Limb (tissue), 2 donors: ENCODE data around the gene CNPY1.
"Not testable (repeated sequence)": the region's sequence is repeated elsewhere in the genome, so short reads cannot be mapped to it uniquely, and the experiment has no call there.

Source experiments
- DNase-seq, 2 donors: peaks; one replicate each; pipeline ENCODE4 v3.0.0-alpha.2; 2016; ENCODE audit errors: extremely low spot score in 2 of 2

The CNPY1 gene

DNA sequence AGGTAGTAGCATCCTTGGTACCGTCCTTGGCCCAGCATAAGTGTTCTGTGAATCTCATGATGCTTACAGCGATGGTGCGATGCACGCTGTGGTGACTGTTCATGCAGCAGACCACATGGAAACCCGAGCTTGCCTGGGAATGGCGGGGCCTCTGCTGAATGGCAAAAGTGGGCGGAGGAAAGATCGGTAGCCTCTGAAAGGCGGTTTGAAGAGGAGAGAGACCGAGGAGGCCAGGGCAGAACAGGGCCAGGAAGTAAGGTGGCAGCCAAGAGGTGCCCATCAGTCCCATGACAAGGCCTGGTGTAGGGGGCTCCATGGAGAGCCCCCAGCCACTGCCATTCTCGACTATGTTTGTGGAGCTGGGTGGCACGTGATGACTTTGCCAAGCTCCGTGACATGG is 33.2 kb upstream of the CNPY1 start:
- no peak for DNase-seq

DNA sequence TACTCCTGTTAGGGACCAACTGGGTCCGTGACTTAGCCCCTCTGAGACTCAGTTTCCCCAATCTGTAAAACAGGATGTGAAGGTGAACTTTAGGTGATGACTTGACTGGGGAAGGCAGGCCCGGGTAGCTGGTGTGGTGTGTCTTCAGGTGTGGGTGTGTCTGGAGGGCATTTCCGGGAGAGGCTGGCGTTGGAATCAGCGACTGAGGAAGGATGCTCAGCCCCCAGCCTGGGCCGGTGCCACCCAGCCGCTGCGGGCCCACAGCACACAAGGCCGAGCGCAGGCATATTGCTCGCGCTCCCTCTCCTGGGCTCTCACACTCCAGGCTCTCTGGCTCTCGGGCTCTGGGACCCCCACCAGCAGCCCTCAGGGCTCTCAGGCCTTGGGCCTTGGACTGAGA is 31.7 kb upstream of the CNPY1 start:
- no peak for DNase-seq

DNA sequence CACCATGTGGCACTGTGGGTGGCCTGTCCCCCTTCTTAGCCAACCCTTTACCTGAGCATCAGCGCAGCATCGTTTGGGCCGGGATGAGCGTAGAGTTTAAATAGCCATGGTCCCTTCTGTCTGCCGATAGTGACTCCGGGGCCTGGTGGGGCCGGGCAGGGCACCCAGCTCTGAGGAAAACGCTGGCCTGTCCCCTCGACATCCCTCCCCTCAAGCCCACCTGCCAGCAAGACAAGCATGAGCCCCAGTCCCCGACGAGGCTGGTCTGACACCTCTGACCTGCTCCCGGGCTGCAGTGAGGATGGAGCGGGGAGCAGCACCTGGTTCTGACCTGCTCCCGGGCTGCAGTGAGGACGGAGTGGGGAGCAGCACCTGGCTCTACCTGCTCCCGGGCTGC is 31.1 kb upstream of the CNPY1 start:
- no peak for DNase-seq

DNA sequence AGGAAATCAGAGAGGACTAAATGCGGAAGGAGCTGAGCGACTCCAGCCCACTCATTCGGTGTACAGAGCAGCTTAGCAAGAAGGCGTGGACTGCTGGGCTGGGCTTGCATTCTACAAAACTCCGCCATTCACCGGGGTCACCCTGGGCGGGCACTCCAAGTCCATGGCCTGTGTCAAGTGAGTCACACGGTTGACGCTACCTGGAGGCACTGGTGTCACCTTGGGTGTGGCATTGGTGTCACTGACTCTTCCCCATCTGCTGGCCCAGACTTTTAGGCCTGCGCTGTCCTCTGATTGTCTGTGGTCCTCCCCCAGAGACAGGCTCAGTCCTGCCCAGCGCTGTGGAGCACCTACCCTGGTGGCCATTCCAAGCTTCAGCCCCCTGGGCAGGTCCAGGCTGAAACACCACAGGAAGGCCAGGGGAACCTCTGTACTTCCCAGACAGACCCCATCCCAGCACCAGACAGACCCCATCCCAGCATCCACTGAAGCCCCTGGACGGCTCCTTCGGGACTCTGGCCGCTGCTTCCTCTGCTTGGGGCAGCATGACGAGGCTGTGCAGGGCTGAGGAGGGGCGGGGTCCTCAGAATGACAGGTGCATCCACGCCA is 30.6 kb upstream of the CNPY1 start:
- DNase-seq = no peak

DNA sequence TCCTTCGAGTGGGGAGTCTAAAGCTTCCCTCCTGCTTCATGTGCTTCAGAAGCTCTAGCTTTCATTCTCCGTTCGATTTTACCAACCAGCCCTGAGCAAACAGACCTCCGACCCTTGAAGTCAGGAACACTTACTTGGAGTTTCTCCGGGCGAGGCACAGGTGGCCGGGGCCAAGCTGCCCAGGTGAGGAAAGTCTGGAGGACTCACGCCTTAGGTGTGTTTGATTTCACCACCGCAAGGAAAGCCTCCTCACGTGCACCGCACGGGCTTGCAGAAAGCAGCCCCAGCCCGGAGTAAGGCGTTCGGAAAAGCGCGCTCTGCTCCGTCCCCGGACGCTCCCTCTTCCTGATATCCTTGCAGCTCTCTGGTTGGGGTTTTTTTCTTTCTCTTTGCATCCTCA is 30.1 kb upstream of the CNPY1 start:
- no peak for DNase-seq

DNA sequence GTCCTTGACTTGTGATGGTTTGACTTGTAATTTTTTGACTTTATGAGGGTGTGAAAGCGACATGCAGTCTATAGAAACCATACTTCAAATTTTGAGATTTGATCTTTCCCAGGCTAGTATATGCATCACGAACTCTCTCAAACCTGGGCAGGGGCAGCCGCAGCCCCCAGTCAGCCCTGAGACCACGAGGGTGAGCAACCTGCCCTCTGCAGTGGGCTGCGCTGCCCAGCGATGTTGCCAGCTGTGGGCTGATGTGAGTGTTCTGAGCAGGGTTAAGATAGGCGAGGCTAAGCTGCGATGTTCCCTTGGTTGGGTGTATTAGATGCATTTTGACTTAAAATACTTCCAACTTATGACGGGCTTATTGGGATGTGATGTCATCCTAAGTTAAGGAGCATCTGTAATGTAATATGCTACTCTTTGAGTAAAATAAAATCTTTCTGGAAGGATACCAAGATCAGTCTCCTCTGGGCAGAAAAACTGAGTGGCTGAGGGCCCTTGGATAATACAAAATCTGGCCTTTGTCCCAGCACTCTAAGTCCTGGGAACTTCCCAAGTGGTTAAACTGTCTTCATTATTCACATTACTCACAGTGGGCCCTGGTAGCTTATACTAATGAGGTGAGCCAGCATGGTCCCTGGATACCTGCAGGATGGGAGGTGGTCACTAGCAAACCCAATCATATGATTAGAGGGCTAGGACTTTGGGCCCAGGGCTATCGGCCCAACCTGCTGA is 28.4 kb upstream of the CNPY1 start:
- DNase-seq = no peak

DNA sequence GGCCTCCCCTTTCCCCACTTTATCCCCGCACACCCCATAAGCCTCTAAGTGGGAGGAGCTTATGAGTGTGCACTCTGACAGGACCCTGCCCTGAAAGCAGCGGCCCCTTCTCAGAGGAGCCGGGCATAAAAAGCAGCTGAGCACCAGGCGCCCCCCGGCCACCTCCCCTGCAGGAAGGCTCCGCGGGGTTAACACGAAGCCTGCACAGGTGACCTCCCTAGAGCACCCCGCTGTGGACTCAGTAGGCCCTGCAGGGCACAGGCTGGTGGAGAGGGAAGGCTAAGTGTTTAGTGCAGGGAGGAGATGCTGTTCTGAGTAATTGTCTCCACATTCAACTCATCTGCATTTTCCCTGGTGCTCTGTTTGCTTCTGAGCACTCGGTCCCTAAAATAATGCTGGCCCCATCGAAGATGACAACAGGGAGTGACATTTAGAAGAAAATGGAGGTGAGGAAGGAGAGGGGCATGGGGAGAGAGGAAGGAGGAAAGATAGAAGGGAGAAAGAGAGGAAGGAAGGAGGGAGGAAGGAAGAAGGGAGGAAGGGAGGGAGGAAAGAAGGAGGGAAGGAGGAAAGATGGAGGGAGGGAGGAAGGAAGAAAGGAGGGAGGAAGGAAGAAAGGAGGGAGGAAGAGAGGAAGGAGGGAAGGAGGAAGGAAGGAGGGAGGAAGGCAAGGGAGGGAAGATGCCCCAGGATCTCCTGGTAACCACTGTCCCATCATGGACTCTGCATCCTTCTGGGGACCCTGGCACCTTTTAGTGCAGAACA is 25.4 kb upstream of the CNPY1 start:
- DNase-seq = no peak

DNA sequence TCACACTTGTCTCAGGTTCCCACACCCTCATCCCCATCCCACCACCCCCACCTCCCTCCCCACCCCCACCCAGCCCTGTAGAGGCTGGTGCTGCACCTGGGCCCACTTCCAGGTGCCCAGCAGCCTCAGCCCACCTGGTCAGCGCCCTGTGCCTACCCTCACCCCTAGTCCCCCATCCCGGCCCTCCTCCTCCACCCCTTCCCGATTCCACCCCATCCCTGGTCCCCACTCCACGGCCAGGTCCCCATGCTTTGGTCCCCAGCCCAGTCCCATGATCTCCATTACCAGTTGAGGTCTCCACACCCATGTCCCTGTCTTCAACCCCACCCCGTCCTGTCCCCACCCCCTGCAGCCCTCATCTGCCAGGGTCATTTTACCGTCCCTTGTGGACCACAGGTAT is 24.6 kb upstream of the CNPY1 start:
- DNase-seq = no peak

DNA sequence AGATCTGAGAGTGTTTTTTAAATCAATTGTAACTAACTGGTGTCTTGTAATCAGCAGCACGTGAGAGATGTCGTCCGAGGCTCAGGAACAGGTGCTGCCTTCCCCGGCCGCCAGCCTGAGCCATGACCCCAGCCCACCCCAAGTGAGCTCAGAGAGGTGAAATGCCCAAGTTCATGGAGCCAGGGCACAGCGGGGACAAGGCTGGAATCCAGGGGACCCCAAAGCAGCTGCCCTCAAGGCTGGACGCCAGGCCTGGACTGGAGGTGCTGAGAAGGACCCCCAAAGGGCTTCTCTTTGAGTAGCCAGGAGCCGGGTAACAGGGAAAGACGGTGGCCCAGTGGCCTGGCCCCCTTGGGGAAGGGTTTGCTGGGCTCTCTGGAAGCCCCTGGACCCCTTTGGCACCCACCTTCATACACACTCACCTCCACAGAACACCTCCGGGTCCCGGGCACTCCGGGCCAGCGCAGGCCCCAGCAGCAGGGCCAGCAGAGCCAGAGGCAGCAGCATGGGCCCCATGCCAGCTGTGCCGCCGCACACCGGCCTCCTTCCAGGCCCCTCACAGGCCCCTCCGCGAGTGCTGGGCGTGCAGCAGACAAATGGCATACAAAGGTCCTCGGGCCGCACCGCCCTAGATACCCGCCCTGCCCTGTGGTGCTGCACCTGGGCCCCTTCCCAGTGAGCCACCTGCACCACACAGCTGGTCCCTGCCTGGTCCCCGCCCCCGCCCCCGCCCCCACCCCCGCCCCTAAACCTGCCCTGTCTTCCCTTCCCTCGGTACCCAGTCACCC is 24.0 kb upstream of the CNPY1 start:
- no peak for DNase-seq

DNA sequence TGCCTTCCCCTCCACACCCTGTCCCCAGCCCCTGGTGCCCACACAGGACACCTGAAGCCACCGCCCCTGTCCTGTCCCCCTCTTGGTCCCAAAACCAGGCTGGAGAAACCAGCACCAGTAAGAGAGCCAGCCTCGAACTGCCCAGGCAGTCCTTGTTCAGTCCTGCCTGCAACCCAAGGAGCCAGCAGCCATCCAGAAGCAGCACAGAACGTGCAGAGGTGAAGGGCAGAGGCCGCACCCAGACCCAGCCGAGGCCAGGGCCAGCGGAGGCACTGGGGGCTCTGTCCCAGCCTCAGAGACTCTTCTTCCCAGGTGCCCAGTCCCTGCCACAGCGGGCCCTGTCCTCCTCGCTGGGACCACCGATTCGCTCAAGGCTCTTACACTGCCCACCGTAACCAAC is 23.3 kb upstream of the CNPY1 start:
- DNase-seq = no peak

DNA sequence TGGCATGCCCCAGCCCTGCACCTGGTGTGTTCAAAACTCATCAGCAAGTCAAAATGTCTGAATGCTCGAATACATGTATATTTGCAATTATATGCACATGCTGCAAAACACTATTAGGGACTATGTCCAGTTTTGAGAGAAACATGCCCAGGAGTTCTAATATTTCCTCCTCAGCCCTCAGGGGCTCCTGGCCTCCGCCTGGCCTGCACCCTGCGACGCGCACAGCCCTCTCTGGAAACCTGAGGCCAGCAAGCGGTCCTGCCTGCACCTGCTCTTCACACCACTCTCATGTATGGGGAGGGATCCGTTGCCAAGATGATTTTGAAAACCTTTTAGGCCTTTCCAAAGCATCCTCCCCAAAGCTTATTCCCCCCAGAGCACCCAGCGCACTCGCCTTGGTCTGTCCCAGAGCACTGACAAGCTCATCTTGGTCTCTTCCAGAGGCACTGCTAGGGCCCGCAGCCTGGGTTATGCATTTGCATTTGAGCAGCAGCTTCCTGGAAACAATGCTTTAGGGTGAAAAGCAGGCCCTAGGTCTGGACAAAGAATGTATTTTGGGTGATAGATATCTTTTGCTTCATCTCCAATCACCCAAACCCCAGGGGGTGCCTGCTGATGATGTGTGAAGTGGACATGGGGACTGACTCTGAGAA is 22.6 kb upstream of the CNPY1 start:
- DNase-seq = no peak

DNA sequence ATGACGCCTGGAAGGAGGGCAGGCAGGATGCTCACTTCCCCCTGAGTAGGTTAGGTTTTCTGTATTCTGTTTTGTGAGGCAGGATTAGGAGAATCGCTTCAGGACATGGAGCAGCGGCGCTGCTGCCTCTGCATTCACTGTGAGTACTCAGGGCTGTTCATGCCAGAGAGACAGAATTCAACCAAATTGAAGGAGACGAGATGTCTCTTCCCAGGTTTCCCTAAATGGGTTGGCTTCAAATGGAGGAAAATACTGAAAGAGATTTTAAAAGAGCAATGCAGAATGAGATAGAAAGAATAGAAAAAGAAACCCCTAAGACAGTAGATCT is 21.9 kb upstream of the CNPY1 start:
- no peak for DNase-seq

DNA sequence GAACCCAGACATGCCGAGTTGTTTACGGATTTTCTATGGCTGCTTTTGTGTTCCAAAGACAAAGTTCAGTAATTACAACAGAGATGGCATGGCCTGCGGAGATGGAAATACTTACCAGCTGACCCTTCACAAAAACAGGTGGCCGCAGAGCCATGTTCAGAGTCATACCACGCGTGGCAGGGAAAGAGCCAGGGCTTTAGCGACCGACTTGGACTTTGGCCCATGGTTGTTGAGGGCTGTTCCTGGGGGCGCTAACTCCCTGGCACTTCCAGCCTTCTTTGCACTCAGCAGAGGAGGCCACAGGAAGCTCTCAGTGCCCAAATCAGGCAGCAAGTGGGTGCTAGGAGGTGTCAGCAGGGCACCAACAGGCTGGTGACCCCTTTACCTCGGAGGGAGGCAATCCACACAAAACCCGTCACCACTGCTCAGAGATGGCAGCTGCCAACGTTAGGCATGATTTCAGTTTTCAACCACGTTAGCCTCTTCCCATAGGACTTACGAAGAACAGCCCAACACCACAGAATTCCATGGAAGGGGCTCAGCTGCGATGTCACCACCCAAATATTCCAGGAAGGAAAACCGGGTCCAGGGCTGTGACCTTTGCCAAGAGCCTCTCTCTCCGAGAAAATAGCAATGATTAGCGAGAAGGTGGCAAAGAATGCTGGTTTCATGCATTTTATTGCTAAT is 21.4 kb upstream of the CNPY1 start:
- no peak for DNase-seq

DNA sequence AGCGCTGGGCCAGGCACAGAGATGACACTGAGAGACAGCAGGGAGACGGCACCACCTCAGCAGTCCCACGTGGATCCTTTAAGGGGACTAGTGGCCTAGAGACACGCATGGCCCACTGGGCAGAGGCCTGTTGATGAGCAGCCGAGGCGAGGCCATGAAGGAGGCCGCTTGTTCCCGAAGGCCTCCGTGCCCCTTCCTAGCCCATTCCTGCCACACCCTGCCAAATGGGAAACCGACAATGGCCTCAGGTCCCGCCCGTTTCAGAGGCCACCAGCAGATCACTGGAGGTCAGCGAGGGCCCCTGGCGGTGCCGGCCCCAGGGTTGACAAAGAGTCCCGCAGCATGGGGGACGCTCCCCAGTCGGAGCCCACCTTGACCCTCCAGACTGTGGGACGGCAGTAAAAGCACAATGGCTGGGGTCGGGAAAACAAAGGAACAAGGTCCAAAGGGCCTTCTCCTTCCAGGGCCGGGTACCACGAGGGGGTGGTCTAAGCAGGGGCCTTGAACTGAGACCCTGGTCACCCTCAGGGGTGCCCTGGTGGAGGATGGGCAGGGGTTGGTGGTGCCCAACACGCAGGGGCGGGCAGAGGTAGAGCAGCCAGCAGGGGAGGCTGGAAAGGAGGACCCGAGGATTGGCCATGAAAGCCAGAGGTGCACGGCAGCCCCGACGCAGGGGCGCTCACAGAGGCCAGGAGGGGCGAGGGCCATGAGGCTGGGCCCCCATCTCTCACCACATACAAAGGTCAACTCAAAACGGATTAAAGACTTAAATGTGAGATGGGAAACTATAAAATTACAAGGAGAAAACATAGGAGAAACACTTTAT is 19.9 kb upstream of the CNPY1 start:
- no peak for DNase-seq

DNA sequence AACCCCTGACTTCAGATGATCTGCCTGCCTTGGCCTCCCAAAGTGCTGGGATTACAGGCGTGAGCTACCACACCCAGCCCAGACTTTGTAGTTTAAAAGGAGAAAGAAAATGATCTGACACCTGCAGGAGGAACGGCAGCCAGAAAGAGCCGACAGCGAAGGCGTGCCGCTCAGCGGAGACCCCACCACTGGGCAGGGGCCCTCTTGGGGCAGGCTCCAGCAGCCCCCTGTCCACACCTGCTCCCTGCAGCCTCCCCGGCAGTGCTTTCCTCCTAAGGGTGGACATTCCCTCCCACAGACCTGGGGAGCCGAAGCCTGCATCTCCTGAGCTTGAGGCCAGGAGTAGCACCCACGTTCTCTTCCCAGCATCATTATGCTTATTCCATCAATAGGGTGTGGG is 19.2 kb upstream of the CNPY1 start:
- no peak for DNase-seq

DNA sequence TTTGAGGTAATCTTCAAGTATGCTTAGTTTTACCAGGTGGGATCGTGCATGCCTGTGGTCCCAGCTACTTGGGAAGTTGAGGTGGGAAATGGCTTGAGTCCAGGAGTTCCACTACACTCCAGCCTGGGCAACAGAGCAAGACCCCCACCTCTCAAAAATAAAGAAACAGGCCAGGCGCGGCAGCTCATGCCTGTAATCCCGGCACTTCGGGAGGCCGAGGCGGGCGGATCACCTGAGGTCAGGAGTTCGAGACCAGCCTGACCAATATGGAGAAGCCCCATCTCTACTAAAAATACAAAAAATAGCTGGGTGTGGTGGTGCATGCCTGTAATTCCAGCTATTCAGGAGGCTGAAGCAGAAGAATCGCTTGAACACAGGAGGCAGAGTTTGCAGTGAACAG is 16.6 kb upstream of the CNPY1 start:
- not testable (repeated sequence) for DNase-seq

DNA sequence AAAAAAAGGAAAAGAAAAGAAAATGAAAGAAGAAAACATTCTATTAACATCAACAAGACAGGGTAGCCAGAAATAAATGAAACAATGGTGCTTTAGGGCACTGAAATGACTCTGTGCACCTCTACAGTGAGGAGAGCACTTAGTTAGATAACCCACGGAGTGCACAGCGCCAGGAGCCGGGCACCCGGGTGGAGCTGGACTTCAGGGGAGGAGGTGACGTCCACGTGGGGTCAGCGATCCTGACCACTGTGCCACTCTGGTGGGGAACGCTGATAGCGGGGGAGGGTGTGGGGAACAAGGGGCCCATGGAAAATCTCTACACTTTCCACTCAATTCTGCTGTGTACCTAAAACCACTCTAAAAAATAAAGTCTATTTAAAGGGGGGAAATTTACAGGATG is 15.7 kb upstream of the CNPY1 start:
- DNase-seq = no peak

DNA sequence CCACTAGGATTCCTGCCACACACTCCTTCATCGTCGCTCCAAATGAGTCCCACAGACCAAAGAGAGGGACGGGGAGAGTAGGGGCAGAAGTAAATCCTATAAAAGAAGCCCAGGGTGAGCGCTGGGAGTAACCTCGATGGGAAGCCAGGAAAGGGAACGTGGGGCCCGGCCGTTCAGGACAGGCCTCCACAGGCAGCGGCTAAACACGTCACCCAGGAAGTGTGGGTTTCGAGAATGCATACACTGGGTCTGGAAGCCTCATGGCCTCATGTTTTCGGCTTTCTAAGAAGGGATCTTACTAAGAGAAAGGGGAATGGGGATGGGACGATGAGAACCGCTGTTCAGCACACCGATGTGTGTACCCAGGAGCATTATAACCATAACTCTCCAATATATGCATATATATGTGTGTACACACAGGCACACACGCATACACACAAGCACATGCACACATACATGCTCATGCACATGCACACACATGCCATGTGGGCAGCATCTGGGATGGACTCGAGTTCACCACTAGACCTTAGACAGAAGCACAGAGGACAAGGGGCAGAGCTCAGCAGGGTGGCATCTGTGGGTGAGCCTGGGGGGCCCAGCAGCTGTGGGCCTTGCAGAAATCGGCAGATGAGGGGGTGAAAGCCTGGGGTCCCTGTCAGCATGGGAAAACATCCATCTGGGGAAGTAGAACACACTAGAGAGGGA is 14.8 kb upstream of the CNPY1 start:
- DNase-seq = no peak

DNA sequence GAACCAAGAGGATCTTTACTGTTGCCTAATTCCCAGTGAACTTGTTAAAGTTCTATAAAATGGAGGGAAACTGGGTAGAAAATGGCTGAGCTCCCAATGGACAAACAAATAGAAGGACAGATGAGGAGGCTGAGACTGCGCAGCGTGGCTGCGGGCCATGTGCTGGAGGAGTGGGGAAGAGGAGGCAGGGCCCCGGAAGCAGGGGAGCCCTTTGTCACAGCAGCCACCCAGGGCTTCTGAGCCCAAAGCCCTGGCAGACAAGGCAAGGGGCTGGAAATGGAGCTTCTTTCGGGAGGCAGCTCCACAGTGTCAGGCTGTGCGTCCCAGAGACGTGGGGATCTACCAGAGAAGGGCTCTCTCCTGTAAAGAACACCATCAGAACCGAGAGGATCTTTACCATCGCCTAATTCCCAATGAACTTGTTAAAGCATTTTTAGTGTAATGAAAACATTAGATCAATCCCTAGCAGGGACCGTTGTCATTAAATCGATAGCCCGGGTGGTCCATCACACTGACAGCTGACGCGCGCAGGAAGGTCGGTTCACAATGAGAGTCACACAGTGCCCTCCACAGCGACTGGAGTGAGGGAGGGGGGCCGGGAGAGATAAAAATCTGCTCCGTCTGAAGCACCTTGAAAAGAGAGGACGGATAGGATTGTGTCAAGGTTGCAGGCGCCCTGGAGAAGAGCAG is 14.0 kb upstream of the CNPY1 start:
- DNase-seq = no peak
